Chondrocyte (in vitro differentiated cells): ENCODE measurements around the gene RBM5. TPM values are rescaled to one million over a fixed set of nuclear protein-coding genes. Genes with fewer than 3 reads are reported as not detected.

Source experiments
- DNase-seq: peaks from one replicate; pipeline ENCODE4 v3.0.0; 2021; ENCODE audit warnings: mixed read lengths, low spot score
- H3K27ac Mint-ChIP-seq: one replicate; pipeline ENCODE4 v1.8.0; 2021; ENCODE audit warnings: mild to moderate bottlenecking, moderate library complexity, mixed read lengths; ENCODE audit not compliant: unreplicated experiment
- H3K27me3 Mint-ChIP-seq: 2 replicates; pipeline ENCODE4 v1.8.0; 2021; ENCODE audit warnings: low read depth, mixed read lengths
- H3K36me3 Mint-ChIP-seq: 2 replicates; pipeline ENCODE4 v1.8.0; 2021; ENCODE audit warnings: low read depth, mixed read lengths
- H3K4me1 Mint-ChIP-seq: 2 replicates; pipeline ENCODE4 v1.8.0; 2021; ENCODE audit warnings: low read depth, mild to moderate bottlenecking, mixed read lengths
- H3K4me3 Mint-ChIP-seq: one replicate; pipeline ENCODE4 v1.8.0; 2021; ENCODE audit warnings: mild to moderate bottlenecking, moderate library complexity, mixed read lengths; ENCODE audit not compliant: unreplicated experiment
- H3K9me3 Mint-ChIP-seq: 2 replicates; pipeline ENCODE4 v1.8.0; 2021; ENCODE audit warnings: low read depth, mixed read lengths
- CTCF ChIP-seq: fragments of 200-600 bp; sonication (generic); IDR thresholded peaks from 2 replicates; pipeline ENCODE4 v1.5.0; 2021; ENCODE audit warnings: antibody characterized with exemption, mild to moderate bottlenecking, moderate library complexity
- total RNA-seq: library from RNA; stranded (reverse); gene quantifications from 3 replicates; pipeline ENCODE4 v1.2.1, GENCODE V29; 2021

RBM5 gene
- total RNA-seq, 1 donor from 2014 or later: 127 TPM

- DNase-seq: no peak
- H3K4me3 Mint-ChIP-seq: no peak overlapping the region
- H3K27ac Mint-ChIP-seq: no peak overlapping the region
- H3K4me1 Mint-ChIP-seq: no peaks in the 10 kb centered on the region
- no peaks in the 10 kb centered on the region for H3K27me3 Mint-ChIP-seq
- no peaks in the 10 kb centered on the region for H3K9me3 Mint-ChIP-seq
- no peak for TF ChIP-seq CTCF
- peaks cover 64% of the 10 kb centered on the region for H3K36me3 Mint-ChIP-seq
These were observed 23.7 kb downstream of the RBM5 start for GRCh38 chr3:50112462-50112861.

GRCh38 chr3:50117120-50117519 lies 28.4 kb downstream of the RBM5 start:
- peak; percentile 61 for DNase-seq
- TF ChIP-seq CTCF: no peak
- H3K4me1 Mint-ChIP-seq: peaks cover 9% of the 10 kb centered on the region
- H3K4me3 Mint-ChIP-seq: no peak overlapping the region
- no peaks in the 10 kb centered on the region for H3K27me3 Mint-ChIP-seq
- peaks cover 45% of the 10 kb centered on the region for H3K36me3 Mint-ChIP-seq
- no peaks in the 10 kb centered on the region for H3K9me3 Mint-ChIP-seq
- no peak overlapping the region for H3K27ac Mint-ChIP-seq

- Mint-ChIP-seq H3K27ac (no peak overlapping the region), H3K27me3 (no peaks in the 10 kb centered on the region), H3K4me3 (no peak overlapping the region), H3K4me1 (peaks cover 14% of the 10 kb centered on the region), H3K36me3 (peaks cover 43% of the 10 kb centered on the region), H3K9me3 (no peaks in the 10 kb centered on the region)
- DNase-seq: peak; percentile 42
- no peak for TF ChIP-seq CTCF
These were observed 29.5 kb downstream of the RBM5 start for GRCh38 chr3:50118237-50118636.

- TF ChIP-seq CTCF: no peak
- Mint-ChIP-seq H3K9me3 (no peaks in the 10 kb centered on the region), H3K27ac (no peak overlapping the region), H3K36me3 (peaks cover 32% of the 10 kb centered on the region), H3K27me3 (no peaks in the 10 kb centered on the region), H3K4me3 (no peak overlapping the region), H3K4me1 (peaks cover 26% of the 10 kb centered on the region)
- peak; percentile 19 for DNase-seq
These were observed 31.1 kb downstream of the RBM5 start for GRCh38 chr3:50119786-50120185.

- Mint-ChIP-seq H3K4me1 (peaks cover 32% of the 10 kb centered on the region), H3K9me3 (no peaks in the 10 kb centered on the region), H3K36me3 (peaks cover 28% of the 10 kb centered on the region), H3K27ac (no peak overlapping the region), H3K4me3 (no peak overlapping the region), H3K27me3 (no peaks in the 10 kb centered on the region)
- peak; percentile 49 for DNase-seq
- TF ChIP-seq CTCF: no peak
These were observed 31.8 kb downstream of the RBM5 start for GRCh38 chr3:50120364-50121071.
